Upper lobe of left lung (tissue), 4 donors: ENCODE measurements around the gene KRTAP20-1.

Experiments
- POLR2A ChIP-seq, 4 donors: fragments of 450-650 bp; IDR thresholded peaks; one replicate each; pipeline ENCODE4 v1.5.1; 2016 to 2017; ENCODE audit warnings: antibody characterized with exemption in 4 of 4, mild to moderate bottlenecking in 2 of 4
- POLR2AphosphoS5 ChIP-seq, 2 donors: sonication (generic); formaldehyde crosslinking; IDR thresholded peaks; one replicate each; pipeline ENCODE4 v1.5.1; 2017; ENCODE audit warnings: antibody characterized with exemption in 2 of 2

GRCh38 chr21:30605968-30606367 is 10.3 kb upstream of the KRTAP20-1 start:
- no peak for TF ChIP-seq POLR2AphosphoS5 (IDR thresholded peaks at IDR 0.05)
- TF ChIP-seq POLR2A (IDR thresholded peaks at IDR 0.05): no peak
